GM23338 (cell line): ENCODE data around the gene GIPC2.

ENCODE experiments used
- CREB1 ChIP-seq: fragments of 250-450 bp; sonication (Bioruptor Pico); IDR thresholded peaks from 2 replicates; pipeline ENCODE4 v1.5.0; 2020; ENCODE audit warnings: low read depth, mild to moderate bottlenecking, moderate library complexity
- CTCF ChIP-seq, 2 experiments: fragments of 200-600 bp in 1 of 2; sonication (generic) in 1 of 2; conservative IDR thresholded peaks; 2 replicates each; pipeline versions ENCODE4 v1.5.1 to v1.6.1; 2016 to 2017; ENCODE audit warnings: antibody characterized with exemption in 2 of 2, low read depth in 2 of 2, mild to moderate bottlenecking in 2 of 2, moderate library complexity in 1 of 2
- EZH2 ChIP-seq: fragments of 200-600 bp; sonication (generic); IDR thresholded peaks from one replicate; pipeline ENCODE4 v1.8.0; 2017; ENCODE audit warnings: antibody characterized with exemption, mild to moderate bottlenecking, low read depth; ENCODE audit not compliant: unreplicated experiment
- EZH2phosphoT487 ChIP-seq: fragments of 200-600 bp; sonication (generic); IDR thresholded peaks from one replicate; pipeline ENCODE4 v1.8.1; 2018; ENCODE audit warnings: antibody characterized with exemption; ENCODE audit not compliant: unreplicated experiment
- POLR2AphosphoS5 ChIP-seq: IDR thresholded peaks from 2 replicates; pipeline ENCODE4 v1.6.1; 2016; ENCODE audit warnings: antibody characterized with exemption, low read depth
- REST ChIP-seq: IDR thresholded peaks from one replicate; pipeline ENCODE4 v1.6.1; 2018; ENCODE audit warnings: antibody characterized with exemption; ENCODE audit not compliant: unreplicated experiment
- ZNF462 ChIP-seq: fragments of 250-450 bp; sonication (Bioruptor Pico); IDR thresholded peaks from 2 replicates; pipeline ENCODE4 v1.5.0; 2020; ENCODE audit warnings: mild to moderate bottlenecking, moderate library complexity

- TF ChIP-seq CTCF (conservative IDR thresholded peaks at IDR 0.05; ENCODE audit: low read depth in 2 of 2) (no peak), POLR2AphosphoS5 (no peak), EZH2phosphoT487 (no peak), EZH2 (no peak), ZNF462 (CRISPR knock-in tag) (no peak), REST (no peak), CREB1 (CRISPR knock-in tag) (no peak)
These were observed 76.6 kb downstream of the GIPC2 start for GRCh38 chr1:78122389-78122788.
